Occipital lobe (tissue), 2 donors: ENCODE measurements around the gene POLR2E. TPM values are rescaled to one million over a fixed set of nuclear protein-coding genes. Genes with fewer than 3 reads are reported as not detected.

Source experiments
- DNase-seq: peaks from one replicate; lab custom pipeline; 2025; lab: John Stamatoyannopoulos, UW
- total RNA-seq: library from RNA; depleted of rRNA; stranded (reverse); fragments of >200 nt; gene quantifications from one replicate; pipeline ENCODE4 v1.2.3, GENCODE V29; 2014

Gene POLR2E
- total RNA-seq, 1 donor from 2014 or later, result 31.8 TPM

GRCh38 chr19:1051791-1052190 is 43.4 kb downstream of the POLR2E start:
- DNase-seq, result no peak

DNA sequence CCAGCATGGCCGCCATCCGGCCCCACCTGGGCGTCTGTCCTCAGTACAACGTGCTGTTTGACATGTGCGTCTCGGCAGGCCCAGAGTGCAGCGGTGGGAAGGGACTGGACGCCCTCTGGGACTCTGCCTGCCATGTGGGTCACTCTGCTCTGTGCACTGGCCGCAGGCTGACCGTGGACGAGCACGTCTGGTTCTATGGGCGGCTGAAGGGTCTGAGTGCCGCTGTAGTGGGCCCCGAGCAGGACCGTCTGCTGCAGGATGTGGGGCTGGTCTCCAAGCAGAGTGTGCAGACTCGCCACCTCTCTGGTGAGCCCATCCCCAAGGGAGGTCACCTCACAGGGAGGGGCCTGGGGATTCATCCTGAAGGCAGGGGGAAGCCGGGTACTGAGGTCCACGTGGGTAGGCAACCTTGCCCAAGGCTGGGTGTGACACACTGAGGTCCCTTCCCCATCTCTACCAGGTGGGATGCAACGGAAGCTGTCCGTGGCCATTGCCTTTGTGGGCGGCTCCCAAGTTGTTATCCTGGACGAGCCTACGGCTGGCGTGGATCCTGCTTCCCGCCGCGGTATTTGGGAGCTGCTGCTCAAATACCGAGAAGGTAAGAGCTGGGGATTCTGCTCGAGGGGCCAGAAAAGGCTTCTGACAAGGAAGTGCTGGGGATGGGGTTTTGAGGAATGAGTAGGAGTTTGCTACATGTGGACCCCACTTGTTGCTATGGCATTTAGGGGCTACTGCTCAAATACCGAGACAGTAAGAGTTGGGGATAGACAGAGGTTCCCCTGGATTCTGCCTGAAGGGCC is 44.0 kb downstream of the POLR2E start:
- DNase-seq, result no peak

- DNase-seq, result no peak
Observed at GRCh38 chr19:1049800-1050199, 45.4 kb downstream of the POLR2E start.

DNA sequence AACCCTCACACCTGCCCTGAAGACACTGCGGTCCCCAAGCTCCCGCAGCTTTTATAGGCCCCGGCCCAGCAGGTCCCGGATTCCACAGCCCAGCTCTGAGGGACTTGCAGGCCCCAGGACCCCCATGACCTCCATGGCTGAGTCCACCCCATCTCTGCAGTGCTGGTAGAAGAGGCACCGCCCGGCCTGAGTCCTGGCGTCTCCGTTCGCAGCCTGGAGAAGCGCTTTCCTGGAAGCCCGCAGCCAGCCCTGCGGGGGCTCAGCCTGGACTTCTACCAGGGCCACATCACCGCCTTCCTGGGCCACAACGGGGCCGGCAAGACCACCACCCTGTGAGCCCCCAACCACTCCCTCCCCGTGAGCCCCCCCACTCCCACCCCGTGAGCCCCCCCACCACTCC is 46.1 kb downstream of the POLR2E start:
- no peak for DNase-seq

- no peak for DNase-seq
Observed at GRCh38 chr19:1047696-1048147, 47.5 kb downstream of the POLR2E start.

DNA sequence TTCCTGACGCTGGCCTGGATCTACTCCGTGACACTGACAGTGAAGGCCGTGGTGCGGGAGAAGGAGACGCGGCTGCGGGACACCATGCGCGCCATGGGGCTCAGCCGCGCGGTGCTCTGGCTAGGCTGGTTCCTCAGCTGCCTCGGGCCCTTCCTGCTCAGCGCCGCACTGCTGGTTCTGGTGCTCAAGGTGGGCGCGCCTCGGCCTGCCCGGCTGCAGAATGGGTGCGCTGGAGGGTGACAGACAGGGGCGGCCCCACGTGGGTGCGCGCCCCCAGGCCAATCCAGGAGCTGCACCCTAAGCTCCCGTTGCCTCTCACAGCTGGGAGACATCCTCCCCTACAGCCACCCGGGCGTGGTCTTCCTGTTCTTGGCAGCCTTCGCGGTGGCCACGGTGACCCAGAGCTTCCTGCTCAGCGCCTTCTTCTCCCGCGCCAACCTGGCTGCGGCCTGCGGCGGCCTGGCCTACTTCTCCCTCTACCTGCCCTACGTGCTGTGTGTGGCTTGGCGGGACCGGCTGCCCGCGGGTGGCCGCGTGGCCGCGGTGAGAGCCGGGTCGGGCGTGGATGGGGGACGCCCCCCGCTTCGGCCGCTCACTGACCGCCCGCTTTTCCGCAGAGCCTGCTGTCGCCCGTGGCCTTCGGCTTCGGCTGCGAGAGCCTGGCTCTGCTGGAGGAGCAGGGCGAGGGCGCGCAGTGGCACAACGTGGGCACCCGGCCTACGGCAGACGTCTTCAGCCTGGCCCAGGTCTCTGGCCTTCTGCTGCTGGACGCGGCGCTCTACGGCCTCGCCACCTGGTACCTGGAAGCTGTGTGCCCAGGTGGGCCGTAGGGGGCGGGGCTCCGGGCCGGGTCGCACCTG is 48.1 kb downstream of the POLR2E start:
- no peak for DNase-seq

DNA sequence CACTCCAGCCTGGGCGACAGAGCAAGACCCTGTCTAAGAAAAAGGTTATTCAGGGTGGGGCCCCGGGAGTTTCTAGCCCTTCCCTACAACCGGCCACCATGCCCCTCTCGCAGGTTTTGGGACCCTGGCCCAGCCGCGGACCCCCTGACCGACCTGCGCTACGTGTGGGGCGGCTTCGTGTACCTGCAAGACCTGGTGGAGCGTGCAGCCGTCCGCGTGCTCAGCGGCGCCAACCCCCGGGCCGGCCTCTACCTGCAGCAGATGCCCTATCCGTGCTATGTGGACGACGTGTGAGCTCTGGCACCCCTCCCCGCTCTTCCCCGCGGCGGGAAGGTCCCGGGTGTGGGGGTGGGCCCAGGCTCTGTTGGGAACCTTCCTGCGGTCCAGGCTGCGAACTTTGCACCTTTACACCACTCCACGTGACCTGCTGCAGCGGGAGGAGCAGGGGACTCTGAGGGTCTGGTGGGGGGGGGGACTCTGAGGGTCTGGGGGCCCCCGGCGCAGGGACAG is 49.0 kb downstream of the POLR2E start:
- DNase-seq, result no peak

GRCh38 chr19:1045247-1045603 is 50.0 kb downstream of the POLR2E start:
- no peak for DNase-seq

DNA sequence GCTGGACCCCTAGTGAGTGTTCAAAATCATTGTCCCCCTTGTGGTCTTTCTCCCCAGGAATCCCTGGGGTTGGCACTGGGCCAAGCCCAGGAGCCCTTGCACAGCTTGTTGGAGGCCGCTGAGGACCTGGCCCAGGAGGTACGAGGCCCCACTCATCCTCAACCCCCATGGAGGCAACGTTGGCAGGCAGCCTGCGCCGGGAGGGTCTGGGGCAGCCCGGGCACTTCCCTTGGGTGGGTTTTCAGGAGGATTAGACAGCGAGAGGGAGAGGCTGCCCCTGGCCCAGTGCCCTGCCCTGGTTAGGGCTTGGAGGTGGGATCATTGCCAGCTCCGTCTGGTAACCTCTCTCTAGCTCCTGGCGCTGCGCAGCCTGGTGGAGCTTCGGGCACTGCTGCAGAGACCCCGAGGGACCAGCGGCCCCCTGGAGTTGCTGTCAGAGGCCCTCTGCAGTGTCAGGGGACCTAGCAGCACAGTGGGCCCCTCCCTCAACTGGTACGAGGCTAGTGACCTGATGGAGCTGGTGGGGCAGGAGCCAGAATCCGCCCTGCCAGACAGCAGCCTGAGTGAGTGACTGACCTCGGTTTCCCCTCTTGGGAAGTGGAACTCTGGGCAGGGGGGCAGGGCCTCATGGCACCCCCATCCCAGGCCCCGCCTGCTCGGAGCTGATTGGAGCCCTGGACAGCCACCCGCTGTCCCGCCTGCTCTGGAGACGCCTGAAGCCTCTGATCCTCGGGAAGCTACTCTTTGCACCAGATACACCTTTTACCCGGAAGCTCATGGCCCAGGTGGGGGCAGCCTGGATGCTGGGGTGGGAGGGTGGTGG is 52.3 kb downstream of the POLR2E start:
- DNase-seq, result no peak

- DNase-seq, result no peak
Observed at GRCh38 chr19:1041835-1042685, 53.1 kb downstream of the POLR2E start.

GRCh38 chr19:1041272-1041834 is 53.8 kb downstream of the POLR2E start:
- no peak for DNase-seq

- peak; percentile 86 for DNase-seq
Observed at GRCh38 chr19:1040476-1041271, 54.5 kb downstream of the POLR2E start.

DNA sequence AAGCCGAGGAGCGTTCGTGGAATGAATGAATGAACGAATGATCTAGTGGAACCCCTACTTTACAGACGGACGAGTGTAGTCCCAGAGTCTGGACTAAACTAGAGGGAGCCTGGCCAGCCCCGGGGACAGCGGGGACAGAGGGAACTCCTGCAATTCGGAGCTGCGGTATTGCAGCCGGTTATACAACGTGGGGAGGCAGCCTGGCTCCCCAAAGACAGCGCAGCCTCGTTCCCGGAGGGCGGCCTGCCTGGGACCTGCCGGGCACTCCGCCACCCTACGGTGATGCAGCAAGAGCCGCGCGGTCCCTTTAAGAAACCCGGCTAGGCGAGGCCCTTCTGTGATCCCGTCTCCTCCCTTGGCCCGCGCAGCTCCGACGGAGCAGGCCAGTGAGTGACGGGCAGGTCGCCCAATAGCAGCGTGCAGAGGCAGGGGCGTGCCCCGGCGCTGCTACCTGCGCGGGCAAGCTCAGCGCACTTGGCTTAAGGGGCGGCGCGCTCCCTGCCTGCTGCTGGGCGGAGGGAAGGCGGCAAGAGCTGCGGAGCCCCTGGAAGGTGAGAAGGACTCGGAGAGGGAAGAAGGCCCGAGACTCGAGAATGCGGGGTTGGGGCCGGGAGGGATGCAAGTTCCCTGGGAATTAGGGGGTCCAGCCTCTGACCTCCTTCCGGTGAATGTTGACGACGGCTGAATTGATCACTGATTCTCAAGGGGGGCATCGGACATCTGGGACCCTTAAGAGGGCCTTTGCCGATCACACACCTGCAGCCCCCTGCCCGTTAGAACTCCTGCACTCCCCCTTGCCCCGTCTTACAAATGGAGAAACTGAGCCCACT is 55.3 kb downstream of the POLR2E start, which contains the start of gene ABCA7:
Gene ABCA7, plus strand, starts transcription at position 462 of the 830 bp plus-strand sequence. CDS start 1,255 bp downstream, outside the sequence.
- peak; percentile 93 for DNase-seq

- DNase-seq, result no peak
Observed at GRCh38 chr19:1038978-1039645, 56.1 kb downstream of the POLR2E start.

GRCh38 chr19:1037621-1038064 is 57.5 kb downstream of the POLR2E start:
- no peak for DNase-seq
